Activated T-cell treated with anti-CD3 and anti-CD28 coated beads for 24 hours (primary cell): Measurements from ENCODE around the gene RAB40A.
"Not testable (repeated sequence)": the region's sequence is repeated elsewhere in the genome, so short reads cannot be mapped to it uniquely, and the experiment has no call there.

Experiments
- DNase-seq: peaks from one replicate; pipeline ENCODE4 v3.0.0-alpha.2; 2020; ENCODE audit warnings: low read depth

RAB40A gene

GRCh38 chrX:103461156-103461555, 58.1 kb downstream of the RAB40A start:
- DNase-seq, result no peak

- DNase-seq, result not testable (repeated sequence)
These were observed 59.1 kb downstream of the RAB40A start for GRCh38 chrX:103460001-103460755.

GRCh38 chrX:103453655-103454054, 65.6 kb downstream of the RAB40A start:
- DNase-seq, result no peak
